GM21717 (cell line): ENCODE results near the gene PDHX.
A peak's percentile ranks its signal among the peaks of the same experiment; 100 is the strongest.
"Not testable (repeated sequence)": the region's sequence is repeated elsewhere in the genome, so short reads cannot be mapped to it uniquely, and the experiment has no call there.

ENCODE experiments used
- ATAC-seq: cut with Tn5 transposase; IDR thresholded peaks from one replicate; pipeline ENCODE4 v1.9.1; 2021; ENCODE audit warnings: mild to moderate bottlenecking, moderate library complexity; ENCODE audit not compliant: unreplicated experiment

Gene PDHX

GRCh38 chr11:34909955-34910354 lies 6.5 kb upstream of the PDHX start:
- no peak for ATAC-seq

DNA sequence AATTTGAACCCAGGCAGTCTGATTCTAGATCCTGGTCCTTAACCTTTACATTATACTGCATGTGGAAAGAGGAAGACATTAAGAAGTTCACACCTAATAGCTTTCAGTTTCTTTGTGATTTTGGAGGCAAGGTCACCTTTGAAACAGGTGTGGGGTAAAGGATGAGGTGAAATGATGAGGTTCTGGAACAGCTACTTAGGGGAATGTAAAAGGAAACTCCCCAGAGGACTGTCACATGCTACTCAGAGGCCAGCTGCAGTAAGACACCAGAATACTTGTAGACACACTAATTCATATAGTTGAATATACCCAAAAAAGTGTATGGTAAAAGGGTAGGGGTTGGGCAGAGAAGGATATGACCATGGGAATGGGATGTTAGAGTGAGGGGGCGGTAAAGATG lies 5.6 kb upstream of the PDHX start:
- no peak for ATAC-seq

- no peak for ATAC-seq
Measured at GRCh38 chr11:34911676-34912075, 4.7 kb upstream of the PDHX start.

GRCh38 chr11:34913556-34913955 lies 2.9 kb upstream of the PDHX start:
- ATAC-seq, result not testable (repeated sequence)

DNA sequence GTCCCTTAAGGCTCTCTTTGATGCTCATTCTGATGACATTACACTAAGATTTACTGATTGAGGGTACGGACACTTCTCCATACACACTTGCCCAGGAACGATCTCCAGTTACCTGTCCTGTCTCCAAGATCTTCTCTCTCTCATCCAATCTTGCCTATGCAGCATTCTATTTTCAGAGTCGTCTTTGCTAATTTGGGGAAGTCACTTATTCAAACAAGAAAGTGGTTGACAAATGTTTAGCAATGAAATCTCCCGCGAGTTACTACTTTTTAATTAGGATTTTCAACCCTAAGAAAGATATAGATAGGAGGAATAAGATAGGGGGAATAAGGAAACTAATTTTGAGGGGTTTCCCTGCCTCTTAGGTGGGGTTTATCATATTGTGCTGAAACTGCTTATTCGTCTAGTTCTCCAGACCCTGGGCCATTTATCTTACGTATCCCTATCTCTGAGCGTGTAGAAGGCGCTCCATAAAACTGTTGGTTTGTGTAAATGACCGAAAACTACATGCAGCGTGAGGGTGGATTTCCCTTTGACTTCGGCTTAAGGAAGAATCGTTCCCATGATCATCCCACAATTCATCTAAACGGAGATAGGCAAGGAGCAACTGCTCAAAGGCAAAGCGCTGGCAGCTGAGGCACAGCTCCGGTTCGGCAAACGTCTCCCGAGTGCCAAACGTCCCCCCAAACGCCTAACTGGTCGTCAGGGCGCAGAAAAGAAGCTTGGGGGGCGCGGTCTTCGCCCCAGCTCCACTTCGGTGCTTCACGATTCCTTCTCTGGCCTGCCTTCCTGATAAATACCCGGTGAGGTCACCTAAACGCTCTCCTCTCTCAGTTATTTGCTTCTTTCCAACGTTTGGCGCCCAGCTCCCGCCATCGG lies 1.0 kb upstream of the PDHX start:
- peak; percentile 3 for ATAC-seq

DNA sequence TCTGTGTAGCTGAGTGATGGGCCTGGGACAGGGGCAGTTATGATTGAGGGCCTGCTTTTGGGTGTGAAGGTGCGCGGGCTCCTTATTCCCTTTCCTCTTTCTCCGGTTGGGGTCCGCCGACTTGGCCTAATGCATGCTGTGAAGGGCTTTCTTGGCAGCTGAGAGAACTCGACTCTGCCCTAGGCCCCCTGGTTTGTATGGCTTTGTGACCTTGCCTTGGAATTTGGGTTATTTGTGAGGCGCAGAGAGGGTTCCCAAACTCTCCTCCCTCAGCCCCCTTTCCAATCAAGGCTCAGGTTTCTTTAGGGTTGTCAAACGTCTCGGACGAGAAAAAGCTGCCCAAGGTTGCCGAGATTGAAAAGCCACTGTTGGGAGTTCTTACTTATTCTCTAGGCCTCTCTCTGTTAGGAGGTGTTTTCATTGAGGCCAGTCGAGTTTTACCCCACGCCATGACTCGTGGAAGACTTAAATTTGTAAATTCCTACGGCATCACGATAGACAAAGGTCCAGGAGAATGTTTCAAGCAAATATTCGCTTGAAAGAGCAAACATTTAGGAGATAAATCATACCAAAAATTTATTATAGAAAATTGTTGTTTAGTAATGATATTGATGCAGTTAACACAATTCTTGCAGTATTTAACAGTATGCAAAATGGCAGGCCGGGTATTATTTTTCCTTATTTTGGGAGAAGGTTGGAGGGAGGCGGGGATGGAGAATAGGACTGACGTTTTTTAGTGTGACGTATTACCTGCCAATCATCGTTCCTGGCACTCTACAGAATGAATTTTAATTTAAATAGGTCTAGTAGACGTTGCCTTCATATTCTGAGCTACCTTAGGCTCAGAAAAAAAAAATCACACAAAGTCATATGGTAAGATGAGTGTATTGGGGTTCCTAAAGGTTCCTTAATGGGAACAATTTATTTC lies 689 bp downstream of the PDHX start:
- no peak for ATAC-seq

GRCh38 chr11:34921156-34921555 lies 4.7 kb downstream of the PDHX start:
- no peak for ATAC-seq

- ATAC-seq, result no peak
Measured at GRCh38 chr11:34924714-34925113, 8.3 kb downstream of the PDHX start.

DNA sequence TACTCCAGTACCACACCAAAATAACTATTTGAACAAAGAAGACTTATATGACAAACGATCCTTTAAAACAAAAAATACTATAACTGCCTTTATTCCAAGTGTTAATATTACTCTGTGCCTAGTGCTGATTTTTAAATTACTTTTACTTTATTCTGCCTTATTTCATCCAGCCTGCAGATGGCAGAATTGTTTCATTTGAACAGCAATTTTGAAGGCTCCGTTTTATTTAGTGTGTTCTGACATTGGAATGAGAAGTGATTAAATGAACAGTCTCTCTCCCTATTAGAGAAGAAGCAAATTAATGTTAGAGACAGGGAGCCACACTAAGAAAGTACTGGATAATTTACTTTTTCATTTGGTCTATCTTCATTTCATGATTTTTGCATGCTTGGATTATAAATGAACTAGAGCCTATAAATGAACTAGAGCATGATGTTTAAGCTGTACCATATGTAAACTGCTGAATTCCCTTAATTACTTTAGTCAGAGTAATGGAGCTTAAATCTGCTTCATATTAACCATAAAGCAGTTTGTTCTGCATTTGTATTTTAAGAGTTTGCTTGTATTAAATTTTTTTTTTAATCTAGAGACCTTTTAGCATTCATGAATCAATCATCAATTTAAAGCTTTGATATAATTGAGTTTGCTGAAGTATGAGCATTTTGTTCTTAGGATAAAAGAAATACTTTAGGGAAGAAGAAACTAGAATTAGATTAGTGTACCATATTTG lies 9.8 kb downstream of the PDHX start:
- ATAC-seq, result no peak

DNA sequence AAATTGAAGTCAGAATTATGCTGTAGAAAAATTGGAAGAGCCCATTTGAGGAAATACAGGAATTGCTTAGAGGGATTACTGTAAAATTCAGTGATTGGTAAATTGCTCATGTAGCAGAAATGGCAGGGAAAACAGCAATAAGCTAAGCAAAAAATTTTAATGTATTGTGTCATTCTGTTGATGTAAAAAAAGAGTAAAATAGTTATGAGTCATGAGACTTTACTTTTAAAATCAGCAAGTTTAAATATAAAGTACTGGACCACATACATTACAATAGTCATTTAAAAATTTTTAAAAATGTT lies 10.4 kb downstream of the PDHX start:
- no peak for ATAC-seq

- no peak for ATAC-seq
Measured at GRCh38 chr11:34928268-34928959, 12.0 kb downstream of the PDHX start.

- no peak for ATAC-seq
Measured at GRCh38 chr11:34928960-34929680, 12.7 kb downstream of the PDHX start.

- no peak for ATAC-seq
Measured at GRCh38 chr11:34929794-34930763, 13.7 kb downstream of the PDHX start.

- ATAC-seq, result no peak
Measured at GRCh38 chr11:34936945-34937629, 20.7 kb downstream of the PDHX start.

GRCh38 chr11:34938611-34939010 lies 22.2 kb downstream of the PDHX start:
- ATAC-seq, result no peak

- ATAC-seq, result no peak
Measured at GRCh38 chr11:34940026-34940677, 23.7 kb downstream of the PDHX start.

DNA sequence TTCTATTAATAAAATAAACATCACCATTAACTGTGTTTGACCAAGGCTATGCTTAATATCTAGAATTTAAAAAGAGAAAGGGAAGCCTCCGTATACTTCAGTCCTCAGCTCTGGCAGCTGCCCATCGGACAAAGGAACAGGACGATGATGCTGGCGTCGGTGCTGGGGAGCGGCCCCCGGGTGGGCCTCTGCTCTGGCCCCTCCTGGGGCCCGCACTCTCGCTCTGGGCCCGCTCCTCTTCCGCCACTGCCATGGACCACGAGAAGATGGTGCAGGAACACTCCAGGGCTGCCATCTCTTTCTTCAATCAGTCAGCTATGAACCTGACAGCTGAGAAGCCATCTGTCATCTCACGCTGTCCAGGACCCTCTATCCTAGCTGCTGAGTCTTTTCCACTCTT lies 25.3 kb downstream of the PDHX start:
- ATAC-seq, result no peak

- no peak for ATAC-seq
Measured at GRCh38 chr11:34944692-34945091, 28.3 kb downstream of the PDHX start.
